Measurements from ENCODE around the gene GPR101.

GRCh38 chrX:137051978-137052642, 18.3 kb upstream of the GPR101 start:
- TF ChIP-seq CTCF (IDR thresholded peaks at IDR 0.05) (peak in 2 of 3 donors; percentile 47 to 52), POLR2AphosphoS5 (IDR thresholded peaks at IDR 0.05) (no peak)

All from breast epithelium (tissue), 3 donors.